Prostate gland (tissue), 2 donors: ENCODE data around the gene ACSS3.

Experiments
- POLR2AphosphoS5 ChIP-seq: sonication (generic); formaldehyde crosslinking; IDR thresholded peaks from one replicate; pipeline ENCODE4 v1.6.1; 2017; ENCODE audit warnings: antibody characterized with exemption
- TF ChIP-seq, protein P1 (sequence below), 4 experiments: fragments of 200-600 bp in 2 of 4; fragments of 450-650 bp in 2 of 4; sonication (generic) in 2 of 4; IDR thresholded peaks; 1 replicate in 3 of 4; 2 replicates in 1 of 4; pipeline ENCODE4 v1.5.1; 2016 to 2019; ENCODE audit warnings: antibody characterized with exemption in 4 of 4, mild to moderate bottlenecking in 2 of 4, moderate library complexity in 2 of 4

DNA sequence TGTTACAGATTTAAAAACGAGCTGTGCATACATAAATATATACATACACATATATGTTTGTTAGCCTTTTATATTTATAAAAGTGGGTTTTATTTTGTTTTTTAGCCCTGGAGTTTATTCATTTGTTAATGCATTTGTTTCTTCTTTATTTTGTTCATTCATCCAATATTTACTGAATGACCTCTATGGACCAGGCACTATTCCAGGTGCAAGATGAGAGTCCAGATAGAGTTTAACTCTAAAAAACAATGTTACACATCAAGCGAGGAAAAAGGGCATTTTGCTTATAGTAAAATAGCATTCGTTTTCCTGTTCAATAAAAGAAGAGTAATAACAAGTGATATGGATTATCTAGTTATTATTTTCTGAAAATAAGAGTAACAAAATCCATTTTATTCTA lies 14.2 kb downstream of the ACSS3 start:
- TF ChIP-seq, protein P1, sequence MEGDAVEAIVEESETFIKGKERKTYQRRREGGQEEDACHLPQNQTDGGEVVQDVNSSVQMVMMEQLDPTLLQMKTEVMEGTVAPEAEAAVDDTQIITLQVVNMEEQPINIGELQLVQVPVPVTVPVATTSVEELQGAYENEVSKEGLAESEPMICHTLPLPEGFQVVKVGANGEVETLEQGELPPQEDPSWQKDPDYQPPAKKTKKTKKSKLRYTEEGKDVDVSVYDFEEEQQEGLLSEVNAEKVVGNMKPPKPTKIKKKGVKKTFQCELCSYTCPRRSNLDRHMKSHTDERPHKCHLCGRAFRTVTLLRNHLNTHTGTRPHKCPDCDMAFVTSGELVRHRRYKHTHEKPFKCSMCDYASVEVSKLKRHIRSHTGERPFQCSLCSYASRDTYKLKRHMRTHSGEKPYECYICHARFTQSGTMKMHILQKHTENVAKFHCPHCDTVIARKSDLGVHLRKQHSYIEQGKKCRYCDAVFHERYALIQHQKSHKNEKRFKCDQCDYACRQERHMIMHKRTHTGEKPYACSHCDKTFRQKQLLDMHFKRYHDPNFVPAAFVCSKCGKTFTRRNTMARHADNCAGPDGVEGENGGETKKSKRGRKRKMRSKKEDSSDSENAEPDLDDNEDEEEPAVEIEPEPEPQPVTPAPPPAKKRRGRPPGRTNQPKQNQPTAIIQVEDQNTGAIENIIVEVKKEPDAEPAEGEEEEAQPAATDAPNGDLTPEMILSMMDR (IDR thresholded peaks at IDR 0.05) = no peak
- TF ChIP-seq POLR2AphosphoS5 = no peak
